H9 (cell line): ENCODE data around the gene SYNGR4. TPM values are rescaled to one million over a fixed set of nuclear protein-coding genes. Genes with fewer than 3 reads are reported as not detected.

Source experiments
- DNase-seq: peaks from one replicate; pipeline ENCODE4 v3.0.0-alpha.2; 2017
- H2AFZ ChIP-seq: one replicate; pipeline ENCODE4 v1.6.1; 2013; ENCODE audit warnings: mild to moderate bottlenecking, low read length, control low read depth, moderate library complexity
- H2AK5ac ChIP-seq: 2 replicates; pipeline ENCODE4 v1.6.1; 2013; ENCODE audit warnings: low read length, control low read depth, mixed read lengths; ENCODE audit not compliant: insufficient read length
- H2BK120ac ChIP-seq: one replicate; pipeline ENCODE4 v1.6.1; 2013; ENCODE audit warnings: low read depth, mild to moderate bottlenecking, low read length, control low read depth, inconsistent platforms; ENCODE audit not compliant: poor library complexity, severe bottlenecking
- H2BK12ac ChIP-seq: 2 replicates; pipeline ENCODE4 v1.6.1; 2013; ENCODE audit warnings: low read length, control low read depth, mixed read lengths, low read depth; ENCODE audit not compliant: insufficient read length
- H2BK15ac ChIP-seq: 2 replicates; pipeline ENCODE4 v1.6.1; 2013; ENCODE audit warnings: low read depth, low read length, control low read depth
- H2BK20ac ChIP-seq: one replicate; pipeline ENCODE4 v1.6.1; 2013; ENCODE audit warnings: low read depth, mild to moderate bottlenecking, low read length, control low read depth, inconsistent platforms; ENCODE audit not compliant: poor library complexity, severe bottlenecking
- H2BK5ac ChIP-seq: 2 replicates; pipeline ENCODE4 v1.6.1; 2013; ENCODE audit warnings: low read length, control low read depth, mixed read lengths; ENCODE audit not compliant: insufficient read length
- H3K14ac ChIP-seq: 2 replicates; pipeline ENCODE4 v1.6.1; 2013; ENCODE audit warnings: low read length, control low read depth; ENCODE audit not compliant: insufficient read depth
- H3K18ac ChIP-seq: 2 replicates; pipeline ENCODE4 v1.6.1; 2013; ENCODE audit warnings: low read depth, mild to moderate bottlenecking, mixed read lengths, low read length, control low read depth; ENCODE audit not compliant: insufficient read length
- H3K23ac ChIP-seq: 2 replicates; pipeline ENCODE4 v1.6.1; 2013; ENCODE audit warnings: low read length, control low read depth, mixed read lengths, low read depth; ENCODE audit not compliant: insufficient read length
- H3K23me2 ChIP-seq: 2 replicates; pipeline ENCODE4 v1.6.1; 2013; ENCODE audit warnings: low read depth, mild to moderate bottlenecking, mixed read lengths, low read length, control low read depth; ENCODE audit not compliant: insufficient read length, poor library complexity, severe bottlenecking
- H3K27ac ChIP-seq: 2 replicates; pipeline ENCODE4 v1.5.1; 2013; ENCODE audit warnings: low read length, control low read depth, mixed read lengths, low read depth; ENCODE audit not compliant: insufficient read length
- H3K27me3 ChIP-seq: 2 replicates; pipeline ENCODE4 v1.6.1; 2013; ENCODE audit warnings: low read length, control low read depth, inconsistent platforms; ENCODE audit not compliant: insufficient read depth
- H3K4ac ChIP-seq: 2 replicates; pipeline ENCODE4 v1.6.1; 2013; ENCODE audit warnings: low read depth, mild to moderate bottlenecking, control low read depth, inconsistent platforms, low read length, moderate library complexity
- H3K4me1 ChIP-seq: 2 replicates; pipeline ENCODE4 v1.6.1; 2013; ENCODE audit warnings: low read length, control low read depth, inconsistent platforms; ENCODE audit not compliant: insufficient read depth
- H3K4me2 ChIP-seq: 2 replicates; pipeline ENCODE4 v1.6.1; 2013; ENCODE audit warnings: low read length, control low read depth, mixed read lengths; ENCODE audit not compliant: insufficient read length, insufficient read depth
- H3K56ac ChIP-seq: 2 replicates; pipeline ENCODE4 v1.6.1; 2013; ENCODE audit warnings: low read depth, mild to moderate bottlenecking, mixed read lengths, low read length, control low read depth; ENCODE audit not compliant: insufficient read length
- H3K79me1 ChIP-seq: 2 replicates; pipeline ENCODE4 v1.6.1; 2013; ENCODE audit warnings: low read depth, mild to moderate bottlenecking, moderate library complexity, low read length, control low read depth, inconsistent platforms; ENCODE audit not compliant: insufficient read depth, poor library complexity, severe bottlenecking
- H3K79me2 ChIP-seq: 2 replicates; pipeline ENCODE4 v1.6.1; 2013; ENCODE audit warnings: low read length, control low read depth, inconsistent platforms; ENCODE audit not compliant: insufficient read depth
- H3K9ac ChIP-seq: 2 replicates; pipeline ENCODE4 v1.6.1; 2013; ENCODE audit warnings: low read length, control low read depth, mixed read lengths; ENCODE audit not compliant: insufficient read length; ENCODE audit errors: extremely low read depth
- H3K9me3 ChIP-seq: one replicate; pipeline ENCODE4 v1.6.1; 2013; ENCODE audit warnings: low read depth, low read length, inconsistent platforms; ENCODE audit not compliant: control insufficient read depth
- H3T11ph ChIP-seq: one replicate; pipeline ENCODE4 v1.6.1; 2013; ENCODE audit warnings: mild to moderate bottlenecking, low read length, control low read depth, inconsistent platforms
- H4K20me1 ChIP-seq: one replicate; pipeline ENCODE4 v1.6.1; 2013; ENCODE audit not compliant: control insufficient read depth, insufficient read length, insufficient read depth
- H4K5ac ChIP-seq: 2 replicates; pipeline ENCODE4 v1.6.1; 2013; ENCODE audit warnings: low read depth, mild to moderate bottlenecking, mixed read lengths, low read length, control low read depth; ENCODE audit not compliant: insufficient read length
- H4K8ac ChIP-seq: replicated peaks from 2 replicates; pipeline ENCODE4 v1.6.1; 2013; ENCODE audit warnings: low read length, control low read depth, mixed read lengths, low read depth; ENCODE audit not compliant: insufficient read length
- H4K91ac ChIP-seq: 2 replicates; pipeline ENCODE4 v1.6.1; 2013; ENCODE audit warnings: low read depth, mild to moderate bottlenecking, moderate library complexity, mixed read lengths, low read length, control low read depth; ENCODE audit not compliant: insufficient read length
- H3K27ac Mint-ChIP-seq, 3 experiments: 2 replicates in 2 of 3; 3 replicates in 1 of 3; pipeline ENCODE4 v1.8.0; 2020 to 2021; ENCODE audit warnings: mixed read lengths in 3 of 3, mild to moderate bottlenecking in 1 of 3, moderate library complexity in 1 of 3
- H3K27me3 Mint-ChIP-seq: 2 replicates; pipeline ENCODE4 v1.8.0; 2021; ENCODE audit warnings: low read depth, mild to moderate bottlenecking, moderate library complexity, mixed read lengths
- H3K36me3 Mint-ChIP-seq, 3 experiments: 2 replicates in 2 of 3; 3 replicates in 1 of 3; pipeline ENCODE4 v1.8.0; 2020 to 2021; ENCODE audit warnings: low read depth in 3 of 3, mixed read lengths in 3 of 3; ENCODE audit not compliant: insufficient read depth in 1 of 3
- H3K4me1 Mint-ChIP-seq, 2 experiments: 2 replicates each; pipeline ENCODE4 v1.8.0; 2020; ENCODE audit warnings: mixed read lengths in 2 of 2
- H3K4me3 Mint-ChIP-seq, 2 experiments: 2 replicates in 1 of 2; 3 replicates in 1 of 2; pipeline ENCODE4 v1.8.0; 2020 to 2021; ENCODE audit warnings: mild to moderate bottlenecking in 2 of 2, mixed read lengths in 2 of 2, moderate library complexity in 1 of 2
- H3K9me3 Mint-ChIP-seq, 2 experiments: 2 replicates in 1 of 2; 3 replicates in 1 of 2; pipeline ENCODE4 v1.8.0; 2020; ENCODE audit warnings: mild to moderate bottlenecking in 2 of 2, mixed read lengths in 2 of 2, moderate library complexity in 1 of 2
- WGBS: extraction: QIAGEN DNeasy Blood & Tissue Kit; methylation state at CpG from one replicate; pipeline ENCODE4 v1.1.7; 2013; ENCODE audit warnings: missing lambda C conversion rate, low lambda C conversion rate, mixed read lengths; ENCODE audit not compliant: insufficient read length; ENCODE audit errors: extremely low coverage; 5-methylcytosine and 5-hydroxymethylcytosine counted together
- total RNA-seq: library from RNA; stranded (reverse); gene quantifications from 2 replicates; pipeline ENCODE4 v1.2.1, GENCODE V29; 2021
- TF ChIP-seq, protein P1 (sequence below): fragments of 200-600 bp; sonication (generic); conservative IDR thresholded peaks from 3 replicates; pipeline ENCODE4 v1.8.0; 2021; ENCODE audit warnings: antibody characterized with exemption, mild to moderate bottlenecking

SYNGR4 gene
- total RNA-seq, 1 experiment from 2014 or later = 0.31 TPM

DNA sequence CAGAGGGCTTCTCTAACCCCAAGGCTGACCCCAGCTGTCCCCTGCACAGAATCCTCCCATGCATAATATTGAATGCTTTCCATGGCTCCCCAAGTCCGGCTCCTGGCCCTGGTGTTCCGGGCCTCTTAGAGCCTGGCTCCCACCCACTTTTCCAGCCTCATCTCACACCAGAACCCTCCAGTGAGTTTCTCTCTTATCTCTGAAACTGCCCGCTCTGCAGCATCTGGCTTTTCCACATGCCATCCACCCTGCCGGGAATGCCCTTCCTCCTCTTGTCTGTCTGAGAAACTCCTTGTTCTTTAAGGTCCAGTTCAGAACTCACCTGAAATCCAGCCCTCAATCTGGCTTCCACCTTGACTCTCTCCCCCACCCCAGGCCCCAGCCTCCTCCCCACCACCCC lies 6.8 kb downstream of the SYNGR4 start:
- Histone ChIP-seq H4K5ac (no peak overlapping the region), H4K91ac (no peak overlapping the region), H3K27me3 (no peaks in the 10 kb centered on the region; the same call in 1 of the 2 replicates), H3K79me2 (0 out of 2 replicates have a peak, but pooled peaks cover 1% of the 10 kb centered on the region), H3K27ac (no peak overlapping the region), H2AFZ (no peak overlapping the region), H3K23ac (no peak overlapping the region), H4K8ac (no peak overlapping the region), H2BK12ac (no peak overlapping the region), H3K23me2 (no peaks in the 10 kb centered on the region), H3K4me2 (no peak overlapping the region), H3K79me1 (no peaks in the 10 kb centered on the region), H3K18ac (no peak overlapping the region), H3K4ac (no peak overlapping the region), H2BK20ac (no peak overlapping the region), H3K9me3 (no peaks in the 10 kb centered on the region), H2BK15ac (no peak overlapping the region), H3T11ph (no peak overlapping the region), H2BK5ac (no peak overlapping the region), H3K14ac (no peak overlapping the region), H3K4me1 (no peaks in the 10 kb centered on the region), H2BK120ac (no peak overlapping the region), H3K56ac (no peak overlapping the region), H4K20me1 (no peaks in the 10 kb centered on the region), H2AK5ac (no peak overlapping the region), H3K9ac (no peak overlapping the region)
- no peak for DNase-seq
- no peak overlapping the region for H3K27ac Mint-ChIP-seq
- TF ChIP-seq, protein P1, sequence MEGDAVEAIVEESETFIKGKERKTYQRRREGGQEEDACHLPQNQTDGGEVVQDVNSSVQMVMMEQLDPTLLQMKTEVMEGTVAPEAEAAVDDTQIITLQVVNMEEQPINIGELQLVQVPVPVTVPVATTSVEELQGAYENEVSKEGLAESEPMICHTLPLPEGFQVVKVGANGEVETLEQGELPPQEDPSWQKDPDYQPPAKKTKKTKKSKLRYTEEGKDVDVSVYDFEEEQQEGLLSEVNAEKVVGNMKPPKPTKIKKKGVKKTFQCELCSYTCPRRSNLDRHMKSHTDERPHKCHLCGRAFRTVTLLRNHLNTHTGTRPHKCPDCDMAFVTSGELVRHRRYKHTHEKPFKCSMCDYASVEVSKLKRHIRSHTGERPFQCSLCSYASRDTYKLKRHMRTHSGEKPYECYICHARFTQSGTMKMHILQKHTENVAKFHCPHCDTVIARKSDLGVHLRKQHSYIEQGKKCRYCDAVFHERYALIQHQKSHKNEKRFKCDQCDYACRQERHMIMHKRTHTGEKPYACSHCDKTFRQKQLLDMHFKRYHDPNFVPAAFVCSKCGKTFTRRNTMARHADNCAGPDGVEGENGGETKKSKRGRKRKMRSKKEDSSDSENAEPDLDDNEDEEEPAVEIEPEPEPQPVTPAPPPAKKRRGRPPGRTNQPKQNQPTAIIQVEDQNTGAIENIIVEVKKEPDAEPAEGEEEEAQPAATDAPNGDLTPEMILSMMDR = no peak
- peaks cover 45% of the 10 kb centered on the region for H3K27me3 Mint-ChIP-seq
- H3K4me3 Mint-ChIP-seq = no peak overlapping the region
- no peaks in the 10 kb centered on the region for H3K36me3 Mint-ChIP-seq
- H3K4me1 Mint-ChIP-seq = peaks cover 5 to 16% of the 10 kb centered on the region in 2 experiments; a peak in 3 of 4 replicates
- H3K9me3 Mint-ChIP-seq = no peaks in the 10 kb centered on the region
- WGBS = no CpG with 5 or more reads among the region's 4 CpGs
